MG63 (cell line): ENCODE results near the gene CHN2. TPM values are rescaled to one million over a fixed set of nuclear protein-coding genes. Genes with fewer than 3 reads are reported as not detected.

Source experiments
- DNase-seq: peaks from one replicate; pipeline ENCODE4 v3.0.0-alpha.2; 2020
- H3K27me3 ChIP-seq: fragments of 250-450 bp; sonication (Bioruptor Pico); 2 replicates; pipeline ENCODE4 v1.5.1; 2020; ENCODE audit warnings: mild to moderate bottlenecking, moderate library complexity
- H3K36me3 ChIP-seq: fragments of 250-450 bp; sonication (Bioruptor Pico); 2 replicates; pipeline ENCODE4 v1.5.1; 2020; ENCODE audit warnings: mild to moderate bottlenecking, moderate library complexity
- H3K4me3 ChIP-seq: fragments of 250-450 bp; sonication (Bioruptor Pico); 2 replicates; pipeline ENCODE4 v1.5.1; 2020; ENCODE audit warnings: mild to moderate bottlenecking, moderate library complexity
- H3K9me3 ChIP-seq: fragments of 250-450 bp; sonication (Bioruptor Pico); 2 replicates; pipeline ENCODE4 v1.5.1; 2020; ENCODE audit warnings: mild to moderate bottlenecking, moderate library complexity
- total RNA-seq: library from RNA; depleted of rRNA; stranded (reverse); fragments of >200 nt; shearing (Covaris generic); gene quantifications from 2 replicates; pipeline ENCODE4 v1.2.3, GENCODE V29; 2014; ENCODE audit warnings: low replicate concordance

CHN2 gene
- total RNA-seq, 1 experiment from 2014 or later = 3.7 TPM

GRCh38 chr7:29476916-29477315 lies 282.3 kb downstream of the CHN2 start:
- H3K36me3 ChIP-seq = no peaks in the 10 kb centered on the region
- H3K4me3 ChIP-seq = no peak overlapping the region
- no peak for DNase-seq
- no peaks in the 10 kb centered on the region for H3K9me3 ChIP-seq
- H3K27me3 ChIP-seq = peaks cover 10% of the 10 kb centered on the region; the same call in 1 of the 2 replicates

GRCh38 chr7:29478226-29478625 lies 283.7 kb downstream of the CHN2 start:
- Histone ChIP-seq H3K9me3 (no peaks in the 10 kb centered on the region), H3K27me3 (peaks cover 10% of the 10 kb centered on the region; the same call in 1 of the 2 replicates), H3K36me3 (no peaks in the 10 kb centered on the region), H3K4me3 (no peak overlapping the region)
- no peak for DNase-seq

GRCh38 chr7:29478687-29479240 lies 284.2 kb downstream of the CHN2 start:
- Histone ChIP-seq H3K9me3 (no peaks in the 10 kb centered on the region), H3K4me3 (no peak overlapping the region), H3K27me3 (peaks cover 10% of the 10 kb centered on the region; the same call in 1 of the 2 replicates), H3K36me3 (no peaks in the 10 kb centered on the region)
- DNase-seq = no peak

- H3K36me3 ChIP-seq = no peaks in the 10 kb centered on the region
- H3K27me3 ChIP-seq = peaks cover 7% of the 10 kb centered on the region; the same call in 1 of the 2 replicates
- H3K9me3 ChIP-seq = no peaks in the 10 kb centered on the region
- DNase-seq = no peak
- H3K4me3 ChIP-seq = no peak overlapping the region
Measured at GRCh38 chr7:29479301-29480200, 285.0 kb downstream of the CHN2 start.

- no peaks in the 10 kb centered on the region for H3K9me3 ChIP-seq
- H3K27me3 ChIP-seq = no peaks in the 10 kb centered on the region
- H3K4me3 ChIP-seq = no peak overlapping the region
- DNase-seq = no peak
- H3K36me3 ChIP-seq = no peaks in the 10 kb centered on the region
Measured at GRCh38 chr7:29480451-29480850, 285.9 kb downstream of the CHN2 start.

- Histone ChIP-seq H3K4me3 (no peak overlapping the region), H3K27me3 (no peaks in the 10 kb centered on the region), H3K9me3 (no peaks in the 10 kb centered on the region), H3K36me3 (no peaks in the 10 kb centered on the region)
- no peak for DNase-seq
Measured at GRCh38 chr7:29480934-29481651, 286.5 kb downstream of the CHN2 start.

GRCh38 chr7:29482056-29482455 lies 287.5 kb downstream of the CHN2 start:
- no peaks in the 10 kb centered on the region for H3K27me3 ChIP-seq
- H3K4me3 ChIP-seq = no peak overlapping the region
- no peaks in the 10 kb centered on the region for H3K36me3 ChIP-seq
- H3K9me3 ChIP-seq = no peaks in the 10 kb centered on the region
- DNase-seq = no peak

- Histone ChIP-seq H3K4me3 (no peak overlapping the region), H3K27me3 (no peaks in the 10 kb centered on the region), H3K9me3 (no peaks in the 10 kb centered on the region), H3K36me3 (no peaks in the 10 kb centered on the region)
- DNase-seq = no peak
Measured at GRCh38 chr7:29483219-29484104, 288.9 kb downstream of the CHN2 start.

GRCh38 chr7:29484280-29484679 lies 289.7 kb downstream of the CHN2 start:
- Histone ChIP-seq H3K27me3 (no peaks in the 10 kb centered on the region), H3K4me3 (no peak overlapping the region), H3K36me3 (no peaks in the 10 kb centered on the region), H3K9me3 (no peaks in the 10 kb centered on the region)
- DNase-seq = no peak

- H3K4me3 ChIP-seq = no peak overlapping the region
- H3K9me3 ChIP-seq = no peaks in the 10 kb centered on the region
- no peaks in the 10 kb centered on the region for H3K27me3 ChIP-seq
- no peak for DNase-seq
- H3K36me3 ChIP-seq = no peaks in the 10 kb centered on the region
Measured at GRCh38 chr7:29485339-29486190, 291.0 kb downstream of the CHN2 start.

GRCh38 chr7:29486191-29486700 lies 291.7 kb downstream of the CHN2 start:
- no peak overlapping the region for H3K4me3 ChIP-seq
- DNase-seq = no peak
- H3K9me3 ChIP-seq = no peaks in the 10 kb centered on the region
- H3K27me3 ChIP-seq = no peaks in the 10 kb centered on the region
- no peaks in the 10 kb centered on the region for H3K36me3 ChIP-seq

- Histone ChIP-seq H3K27me3 (no peaks in the 10 kb centered on the region), H3K36me3 (no peaks in the 10 kb centered on the region), H3K4me3 (no peak overlapping the region), H3K9me3 (no peaks in the 10 kb centered on the region)
- DNase-seq = no peak
Measured at GRCh38 chr7:29487424-29487823, 292.8 kb downstream of the CHN2 start.

GRCh38 chr7:29488203-29488970 lies 293.8 kb downstream of the CHN2 start:
- H3K9me3 ChIP-seq = no peaks in the 10 kb centered on the region
- no peak for DNase-seq
- no peaks in the 10 kb centered on the region for H3K27me3 ChIP-seq
- H3K4me3 ChIP-seq = no peak overlapping the region
- H3K36me3 ChIP-seq = no peaks in the 10 kb centered on the region

GRCh38 chr7:29488977-29489376 lies 294.4 kb downstream of the CHN2 start:
- H3K36me3 ChIP-seq = no peaks in the 10 kb centered on the region
- H3K27me3 ChIP-seq = no peaks in the 10 kb centered on the region
- no peak for DNase-seq
- no peaks in the 10 kb centered on the region for H3K9me3 ChIP-seq
- H3K4me3 ChIP-seq = no peak overlapping the region

- H3K27me3 ChIP-seq = no peaks in the 10 kb centered on the region
- H3K4me3 ChIP-seq = no peak overlapping the region
- no peaks in the 10 kb centered on the region for H3K9me3 ChIP-seq
- DNase-seq = no peak
- H3K36me3 ChIP-seq = no peaks in the 10 kb centered on the region
Measured at GRCh38 chr7:29490094-29490607, 295.6 kb downstream of the CHN2 start.
